ENCODE data around the gene CCL22. TPM values are rescaled to one million over a fixed set of nuclear protein-coding genes. Genes with fewer than 3 reads are reported as not detected.

CCL22 gene
- total RNA-seq, 4 donors from 2014 or later: 0.09 to 1.6 (median 0.38) TPM

- Histone ChIP-seq H3K27ac (no peak overlapping the region), H3K36me3 (no peaks in the 10 kb centered on the region), H3K4me3 (no peak overlapping the region), H3K4me1 (peaks cover 6 to 97% (median 51%) of the 10 kb centered on the region in 3 donors), H3K27me3 (no peaks in the 10 kb centered on the region), H3K9me3 (no peaks in the 10 kb centered on the region)
- no peak for DNase-seq
- TF ChIP-seq CTCF (IDR thresholded peaks at IDR 0.05) (no peak), POLR2A (IDR thresholded peaks at IDR 0.05) (no peak)
- WGBS, 2 donors: 67 to 72% methylated on average over 4 to 5 of the region's 5 CpGs
- intact Hi-C loops (cut with DNase I): no loop called here
Measured at GRCh38 chr16:57390636-57391295, 32.2 kb downstream of the CCL22 start.

GRCh38 chr16:57391300-57391699 is 32.7 kb downstream of the CCL22 start:
- H3K4me3 ChIP-seq: no peak overlapping the region
- 73 to 79% methylated on average over 4 of the region's 4 CpGs for WGBS, 2 donors
- H3K9me3 ChIP-seq: no peaks in the 10 kb centered on the region
- TF ChIP-seq POLR2A (IDR thresholded peaks at IDR 0.05): no peak
- no peak for TF ChIP-seq CTCF (IDR thresholded peaks at IDR 0.05)
- H3K36me3 ChIP-seq: no peaks in the 10 kb centered on the region
- no peaks in the 10 kb centered on the region for H3K27me3 ChIP-seq
- DNase-seq: no peak
- H3K27ac ChIP-seq: peak overlapping the region in 1 of 4 donors; percentile 17
- H3K4me1 ChIP-seq: peaks cover 6 to 99% (median 50%) of the 10 kb centered on the region in 3 donors
- intact Hi-C loops (cut with DNase I): no loop called here

- H3K4me1 ChIP-seq: peaks cover 6 to 99% (median 46%) of the 10 kb centered on the region in 3 donors
- 76 to 81% methylated on average over 4 to 5 of the region's 5 CpGs for WGBS, 2 donors
- DNase-seq: no peak
- intact Hi-C loops (cut with DNase I): no loop called here
- H3K9me3 ChIP-seq: no peaks in the 10 kb centered on the region
- peak overlapping the region in 3 of 4 donors; percentile 23 to 86 (median 42) for H3K27ac ChIP-seq
- no peaks in the 10 kb centered on the region for H3K27me3 ChIP-seq
- no peak overlapping the region for H3K4me3 ChIP-seq
- no peaks in the 10 kb centered on the region for H3K36me3 ChIP-seq
- TF ChIP-seq CTCF (IDR thresholded peaks at IDR 0.05) (no peak), POLR2A (IDR thresholded peaks at IDR 0.05) (no peak)
Measured at GRCh38 chr16:57391708-57392107, 33.1 kb downstream of the CCL22 start.

- peaks cover 6 to 98% (median 41%) of the 10 kb centered on the region in 3 donors for H3K4me1 ChIP-seq
- H3K27ac ChIP-seq: peak overlapping the region; percentile 67 to 86 (median 74)
- TF ChIP-seq CTCF (IDR thresholded peaks at IDR 0.05): no peak
- TF ChIP-seq POLR2A (IDR thresholded peaks at IDR 0.05): no peak
- DNase-seq: no peak
- H3K27me3 ChIP-seq: no peaks in the 10 kb centered on the region
- H3K9me3 ChIP-seq: no peaks in the 10 kb centered on the region
- 16 to 29% methylated on average over 1 of the region's 1 CpG for WGBS, 2 donors
- no peak overlapping the region for H3K4me3 ChIP-seq
- intact Hi-C loops (cut with DNase I): no loop called here
- H3K36me3 ChIP-seq: no peaks in the 10 kb centered on the region
Measured at GRCh38 chr16:57392694-57393093, 34.1 kb downstream of the CCL22 start.

GRCh38 chr16:57394444-57394843 is 35.9 kb downstream of the CCL22 start:
- DNase-seq: no peak
- H3K4me1 ChIP-seq: peaks cover 6 to 80% (median 34%) of the 10 kb centered on the region in 3 donors
- TF ChIP-seq CTCF (IDR thresholded peaks at IDR 0.05): no peak
- TF ChIP-seq POLR2A (IDR thresholded peaks at IDR 0.05): no peak
- 16 to 17% methylated on average over 3 to 5 of the region's 7 CpGs for WGBS, 2 donors
- no peak overlapping the region for H3K4me3 ChIP-seq
- no peaks in the 10 kb centered on the region for H3K36me3 ChIP-seq
- no peaks in the 10 kb centered on the region for H3K9me3 ChIP-seq
- peak overlapping the region; percentile 49 to 86 (median 72) for H3K27ac ChIP-seq
- intact Hi-C loops (cut with DNase I): no loop called here
- H3K27me3 ChIP-seq: no peaks in the 10 kb centered on the region
